Hepatocyte (in vitro differentiated cells): ENCODE data around the gene TREM1.

Experiments used
- EZH2 ChIP-seq: fragments of 200-600 bp; sonication (generic); IDR thresholded peaks from 2 replicates; pipeline ENCODE4 v1.6.1; 2016; ENCODE audit warnings: antibody characterized with exemption, mild to moderate bottlenecking, borderline replicate concordance
- TF ChIP-seq, protein P1 (sequence below): fragments of 200-600 bp; sonication (generic); IDR thresholded peaks from 2 replicates; pipeline ENCODE4 v1.5.1; 2016; ENCODE audit warnings: antibody characterized with exemption, mild to moderate bottlenecking; ENCODE audit not compliant: poor library complexity

- TF ChIP-seq, protein P1, sequence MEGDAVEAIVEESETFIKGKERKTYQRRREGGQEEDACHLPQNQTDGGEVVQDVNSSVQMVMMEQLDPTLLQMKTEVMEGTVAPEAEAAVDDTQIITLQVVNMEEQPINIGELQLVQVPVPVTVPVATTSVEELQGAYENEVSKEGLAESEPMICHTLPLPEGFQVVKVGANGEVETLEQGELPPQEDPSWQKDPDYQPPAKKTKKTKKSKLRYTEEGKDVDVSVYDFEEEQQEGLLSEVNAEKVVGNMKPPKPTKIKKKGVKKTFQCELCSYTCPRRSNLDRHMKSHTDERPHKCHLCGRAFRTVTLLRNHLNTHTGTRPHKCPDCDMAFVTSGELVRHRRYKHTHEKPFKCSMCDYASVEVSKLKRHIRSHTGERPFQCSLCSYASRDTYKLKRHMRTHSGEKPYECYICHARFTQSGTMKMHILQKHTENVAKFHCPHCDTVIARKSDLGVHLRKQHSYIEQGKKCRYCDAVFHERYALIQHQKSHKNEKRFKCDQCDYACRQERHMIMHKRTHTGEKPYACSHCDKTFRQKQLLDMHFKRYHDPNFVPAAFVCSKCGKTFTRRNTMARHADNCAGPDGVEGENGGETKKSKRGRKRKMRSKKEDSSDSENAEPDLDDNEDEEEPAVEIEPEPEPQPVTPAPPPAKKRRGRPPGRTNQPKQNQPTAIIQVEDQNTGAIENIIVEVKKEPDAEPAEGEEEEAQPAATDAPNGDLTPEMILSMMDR: no peak
- no peak for TF ChIP-seq EZH2
Measured at GRCh38 chr6:41256383-41256782, 30.1 kb downstream of the TREM1 start.
